Umbilical cord (tissue), 1 donor: ENCODE measurements around the gene C1S. TPM values are rescaled to one million over a fixed set of nuclear protein-coding genes. Genes with fewer than 3 reads are reported as not detected.

Experiments
- total RNA-seq: library from RNA; depleted of rRNA; stranded (reverse); fragments of >200 nt; gene quantifications from one replicate; pipeline ENCODE4 v1.2.3, GENCODE V29; 2014; ENCODE audit warnings: low replicate concordance; ENCODE audit not compliant: insufficient read depth

The C1S gene
- total RNA-seq, 1 donor from 2014 or later, result 201 TPM

Other genes starting within 250 kb of the C1S start
- gene GPR162, start 238.9 kb upstream of the C1S start, total RNA-seq, result 1.9 TPM
- 74.6 TPM for gene P3H3, start 232.3 kb upstream of the C1S start, total RNA-seq
- gene GNB3, start 219.8 kb upstream of the C1S start, total RNA-seq, result 2.4 TPM
- gene CDCA3, start 209.4 kb upstream of the C1S start, total RNA-seq, result 11.1 TPM
- gene USP5, start 208.6 kb upstream of the C1S start, total RNA-seq, result 50.6 TPM
- gene TPI1, start 193.2 kb upstream of the C1S start, total RNA-seq, result 743 TPM
- 7.0 TPM for gene SPSB2, start 187.4 kb upstream of the C1S start, total RNA-seq
- gene LRRC23, start 155.9 kb upstream of the C1S start, total RNA-seq, result 8.4 TPM
- gene ENO2, start 146.1 kb upstream of the C1S start, total RNA-seq, result 19.7 TPM
- gene ATN1, start 132.8 kb upstream of the C1S start, total RNA-seq, result 7.9 TPM
- gene RNU7-1, start 116.9 kb upstream of the C1S start, total RNA-seq, result not detected
- 228 TPM for gene C12orf57, start 116.7 kb upstream of the C1S start, total RNA-seq
- gene PTPN6, start 109.4 kb upstream of the C1S start, total RNA-seq, result 18.3 TPM
- gene PHB2, start 90.1 kb upstream of the C1S start, total RNA-seq, result 147 TPM
- gene EMG1, start 89.8 kb upstream of the C1S start, total RNA-seq, result 17.6 TPM
- gene LPCAT3, start 42.2 kb upstream of the C1S start, total RNA-seq, result 4.8 TPM
- 141 TPM for gene C1R, start 31.7 kb downstream of the C1S start, total RNA-seq
- 56.3 TPM for gene C1RL, start 48.5 kb downstream of the C1S start, total RNA-seq
- gene RBP5, start 68.2 kb downstream of the C1S start, total RNA-seq, result 3.9 TPM
- 15.4 TPM for gene CLSTN3, start 69.7 kb downstream of the C1S start, total RNA-seq
- gene PEX5, start 129.0 kb downstream of the C1S start, total RNA-seq, result 43.3 TPM
- not detected for gene ACSM4, start 243.4 kb downstream of the C1S start, total RNA-seq